Measurements from ENCODE around the gene LONRF2.

Gene LONRF2

GRCh38 chr2:100320547-100321178, 1.6 kb downstream of the LONRF2 start:
- Histone ChIP-seq H3K4me3 (ENCODE audit: low read depth, low read length) (peak overlapping the region; percentile 69), H3K36me3 (ENCODE audit: control insufficient read depth, insufficient read depth, low read length) (no peaks in the 10 kb centered on the region), H3K79me2 (peaks cover 18% of the 10 kb centered on the region), H3K4me1 (no peaks in the 10 kb centered on the region), H3K4me2 (ENCODE audit: low read length) (peak overlapping the region; percentile 86), H2AFZ (peak overlapping the region; percentile 73), H3K27me3 (ENCODE audit: control insufficient read depth, insufficient read depth, low read length) (no peaks in the 10 kb centered on the region), H3K27ac (peak overlapping the region; percentile 58), H3K9me3 (ENCODE audit: control insufficient read depth, low read length) (no peaks in the 10 kb centered on the region), H3K9ac (no peak overlapping the region)
- no peak for TF ChIP-seq CTCF (IDR thresholded peaks at IDR 0.05)

GRCh38 chr2:100317634-100318033, 4.7 kb downstream of the LONRF2 start:
- Histone ChIP-seq H3K4me1 (no peaks in the 10 kb centered on the region), H3K79me2 (peaks cover 25% of the 10 kb centered on the region), H2AFZ (no peak overlapping the region)

DNA sequence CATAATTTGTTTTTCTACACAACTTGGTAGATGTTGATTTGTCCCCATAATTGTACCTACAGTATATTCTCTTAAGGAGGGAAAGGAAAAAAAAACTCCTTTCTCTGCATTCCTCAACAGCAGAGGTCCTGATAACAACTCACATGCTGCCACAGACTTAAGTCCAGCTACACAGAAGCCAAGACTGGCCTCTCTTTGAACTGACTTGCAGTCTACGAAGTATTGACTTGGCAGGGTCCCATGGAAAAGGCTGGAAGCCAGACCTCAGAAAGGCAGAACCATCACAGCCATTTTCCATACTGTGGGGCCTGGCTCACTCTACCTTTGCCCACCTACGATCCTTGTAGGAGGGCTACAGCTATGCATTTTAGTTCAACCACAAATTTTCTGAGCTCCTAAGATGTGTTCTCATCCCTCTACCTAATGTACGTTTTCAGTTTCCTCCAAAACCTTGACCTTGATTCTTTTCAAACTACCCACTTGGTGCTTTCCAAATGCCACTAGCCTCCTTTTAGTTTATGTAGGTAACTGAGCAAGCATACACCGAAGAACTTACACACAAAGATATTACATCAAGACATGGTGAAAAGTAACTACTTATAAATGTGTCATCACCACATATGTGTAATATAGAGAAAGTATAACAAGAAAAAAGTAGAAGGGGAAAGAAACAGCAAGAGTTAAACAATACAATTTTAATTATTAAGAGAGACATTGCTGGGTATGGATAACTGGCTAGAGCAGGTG, 12.2 kb downstream of the LONRF2 start:
- Histone ChIP-seq H3K79me2 (peaks cover 6% of the 10 kb centered on the region), H3K36me3 (ENCODE audit: control insufficient read depth, insufficient read depth, low read length) (no peaks in the 10 kb centered on the region), H3K9me3 (ENCODE audit: control insufficient read depth, low read length) (no peaks in the 10 kb centered on the region), H3K4me1 (no peaks in the 10 kb centered on the region), H2AFZ (no peak overlapping the region), H3K27me3 (ENCODE audit: control insufficient read depth, insufficient read depth, low read length) (no peaks in the 10 kb centered on the region), H3K4me3 (ENCODE audit: low read depth, low read length) (no peak overlapping the region), H3K4me2 (ENCODE audit: low read length) (no peak overlapping the region), H3K27ac (no peak overlapping the region), H3K9ac (no peak overlapping the region)
- TF ChIP-seq CTCF (IDR thresholded peaks at IDR 0.05) = no peak

More at GRCh38 chr2:100317634-100318033, 4.7 kb downstream of the LONRF2 start:
- H3K4me2 ChIP-seq (ENCODE audit: low read length) = no peak overlapping the region
- H3K27ac ChIP-seq = no peak overlapping the region
- TF ChIP-seq CTCF (IDR thresholded peaks at IDR 0.05) = no peak
- no peaks in the 10 kb centered on the region for H3K9me3 ChIP-seq (ENCODE audit: control insufficient read depth, low read length)
- H3K36me3 ChIP-seq (ENCODE audit: control insufficient read depth, insufficient read depth, low read length) = no peaks in the 10 kb centered on the region
- no peak overlapping the region for H3K9ac ChIP-seq
- no peak overlapping the region for H3K4me3 ChIP-seq (ENCODE audit: low read depth, low read length)
- no peaks in the 10 kb centered on the region for H3K27me3 ChIP-seq (ENCODE audit: control insufficient read depth, insufficient read depth, low read length)

GRCh38 chr2:100309311-100309710, 13.0 kb downstream of the LONRF2 start:
- no peaks in the 10 kb centered on the region for H3K9me3 ChIP-seq (ENCODE audit: control insufficient read depth, low read length)
- H2AFZ ChIP-seq = no peak overlapping the region
- H3K79me2 ChIP-seq = peaks cover 6% of the 10 kb centered on the region
- no peak overlapping the region for H3K4me2 ChIP-seq (ENCODE audit: low read length)
- no peak overlapping the region for H3K27ac ChIP-seq
- H3K9ac ChIP-seq = no peak overlapping the region
- H3K4me1 ChIP-seq = no peaks in the 10 kb centered on the region
- H3K27me3 ChIP-seq (ENCODE audit: control insufficient read depth, insufficient read depth, low read length) = no peaks in the 10 kb centered on the region
- no peak for TF ChIP-seq CTCF (IDR thresholded peaks at IDR 0.05)
- H3K36me3 ChIP-seq (ENCODE audit: control insufficient read depth, insufficient read depth, low read length) = no peaks in the 10 kb centered on the region
- H3K4me3 ChIP-seq (ENCODE audit: low read depth, low read length) = no peak overlapping the region
